IgD-negative memory B cell (primary cell): ENCODE measurements around the gene KRT13. TPM values are rescaled to one million over a fixed set of nuclear protein-coding genes. Genes with fewer than 3 reads are reported as not detected.
A peak's percentile ranks its signal among the peaks of the same experiment; 100 is the strongest.

Experiments
- H3K27ac Mint-ChIP-seq, 3 donors: one replicate each; pipeline ENCODE4 v1.8.0; 2020 to 2022; ENCODE audit warnings: mild to moderate bottlenecking in 3 of 3, mixed read lengths in 3 of 3, moderate library complexity in 1 of 3
- H3K27me3 Mint-ChIP-seq: one replicate; pipeline ENCODE4 v1.8.0; 2021; ENCODE audit warnings: mixed read lengths
- H3K36me3 Mint-ChIP-seq: one replicate; pipeline ENCODE4 v1.8.0; 2020; ENCODE audit warnings: mild to moderate bottlenecking, mixed read lengths
- H3K4me1 Mint-ChIP-seq, 3 donors: one replicate each; pipeline ENCODE4 v1.8.0; 2020 to 2022; ENCODE audit warnings: mixed read lengths in 3 of 3, mild to moderate bottlenecking in 1 of 3
- H3K4me3 Mint-ChIP-seq, 4 donors: one replicate each; pipeline ENCODE4 v1.8.0; 2020 to 2022; ENCODE audit warnings: mild to moderate bottlenecking in 4 of 4, mixed read lengths in 4 of 4, moderate library complexity in 3 of 4
- H3K9me3 Mint-ChIP-seq, 3 donors: one replicate each; pipeline ENCODE4 v1.8.0; 2020 to 2021; ENCODE audit warnings: mixed read lengths in 3 of 3, mild to moderate bottlenecking in 1 of 3
- polyA plus RNA-seq: library from polyadenylated mRNA; unstranded; fragments of 300-500 nt; fragmentation: Illumina TruSeq; gene quantifications from one replicate; pipeline ENCODE4 v1.2.3, GENCODE V29; 2021

KRT13 gene
- not detected for polyA plus RNA-seq

GRCh38 chr17:41505007-41505808 lies at the start of gene KRT13:
TSS of gene KRT13 (minus strand) at chr17:41505612. CDS start at chr17:41505550, 62 bp downstream.
- Mint-ChIP-seq H3K27me3 (peaks cover 3% of the 10 kb centered on the region), H3K4me3 (peak within 1 kb of the TSS in 1 of 4 donors; percentile 33), H3K9me3 (no peaks in the 10 kb centered on the region), H3K27ac (no peak within 1 kb of the TSS), H3K4me1 (no peaks in the 10 kb centered on the region), H3K36me3 (no peaks in the 10 kb centered on the region)

DNA sequence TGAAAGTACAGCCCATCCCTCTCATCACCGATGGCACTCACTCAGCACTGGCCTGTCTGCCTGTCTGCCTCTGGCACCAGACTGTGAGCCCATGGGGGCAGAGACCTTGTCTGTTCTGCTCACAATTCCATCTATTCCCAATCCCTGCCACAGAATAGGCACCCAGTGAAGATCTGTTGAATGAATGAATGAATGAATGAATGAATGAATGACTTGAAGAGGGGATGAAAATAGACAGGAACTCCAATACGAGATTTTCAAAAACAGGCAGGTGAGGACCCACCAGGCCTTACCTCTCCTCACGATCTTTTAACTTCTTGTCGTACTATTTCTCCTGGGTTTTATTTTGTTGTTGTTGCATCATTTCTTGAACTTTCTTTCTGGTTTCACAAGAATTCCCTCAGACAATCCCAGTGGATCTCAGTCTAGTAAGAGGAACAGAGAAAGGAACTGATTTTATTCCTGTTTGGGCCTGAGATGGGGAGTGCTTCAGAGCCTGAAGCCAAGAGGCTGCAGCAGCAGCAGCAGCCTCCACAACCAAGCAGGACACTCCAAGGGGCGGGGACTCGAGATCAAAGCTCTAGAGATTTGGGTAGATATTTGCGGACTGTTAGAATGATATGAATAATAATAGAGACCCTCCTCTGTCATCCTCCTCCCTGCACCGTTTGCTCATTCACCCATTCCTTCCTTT lies 48.7 kb upstream of the KRT13 start:
- Mint-ChIP-seq H3K36me3 (peaks cover 2% of the 10 kb centered on the region), H3K4me3 (no peak overlapping the region), H3K27me3 (peaks cover 23% of the 10 kb centered on the region), H3K4me1 (peaks cover 2 to 4% (median 2%) of the 10 kb centered on the region in 3 donors), H3K9me3 (no peaks in the 10 kb centered on the region), H3K27ac (no peak overlapping the region)

- Mint-ChIP-seq H3K27me3 (peaks cover 22% of the 10 kb centered on the region), H3K27ac (no peak overlapping the region), H3K4me3 (no peak overlapping the region), H3K9me3 (no peaks in the 10 kb centered on the region), H3K4me1 (peaks cover 3 to 7% (median 5%) of the 10 kb centered on the region in 3 donors), H3K36me3 (peaks cover 2% of the 10 kb centered on the region)
Measured at GRCh38 chr17:41553176-41553575, 47.8 kb upstream of the KRT13 start.

DNA sequence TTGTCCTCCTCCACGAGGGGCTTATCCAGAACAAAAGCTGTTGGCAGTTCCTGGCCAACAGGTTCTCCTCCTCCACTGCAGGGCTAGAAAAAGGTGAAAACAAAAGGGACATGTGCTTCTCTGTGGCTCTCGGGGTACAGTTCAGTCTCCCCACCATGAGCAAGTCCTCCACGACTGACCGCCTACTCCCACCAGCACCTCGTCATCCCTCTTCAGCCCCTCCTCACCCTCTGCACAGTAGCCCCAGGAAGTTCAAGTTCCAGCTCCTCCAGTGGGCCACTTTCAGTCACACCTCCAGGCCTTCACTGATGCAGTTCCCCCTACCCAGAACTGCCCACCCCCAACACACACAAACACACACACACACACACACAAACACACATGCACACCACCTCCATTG lies 47.0 kb upstream of the KRT13 start:
- peaks cover 3% of the 10 kb centered on the region for H3K36me3 Mint-ChIP-seq
- no peaks in the 10 kb centered on the region for H3K9me3 Mint-ChIP-seq
- no peak overlapping the region for H3K4me3 Mint-ChIP-seq
- H3K27ac Mint-ChIP-seq = no peak overlapping the region
- H3K4me1 Mint-ChIP-seq = peaks cover 4 to 7% (median 5%) of the 10 kb centered on the region in 3 donors
- peaks cover 28% of the 10 kb centered on the region for H3K27me3 Mint-ChIP-seq

DNA sequence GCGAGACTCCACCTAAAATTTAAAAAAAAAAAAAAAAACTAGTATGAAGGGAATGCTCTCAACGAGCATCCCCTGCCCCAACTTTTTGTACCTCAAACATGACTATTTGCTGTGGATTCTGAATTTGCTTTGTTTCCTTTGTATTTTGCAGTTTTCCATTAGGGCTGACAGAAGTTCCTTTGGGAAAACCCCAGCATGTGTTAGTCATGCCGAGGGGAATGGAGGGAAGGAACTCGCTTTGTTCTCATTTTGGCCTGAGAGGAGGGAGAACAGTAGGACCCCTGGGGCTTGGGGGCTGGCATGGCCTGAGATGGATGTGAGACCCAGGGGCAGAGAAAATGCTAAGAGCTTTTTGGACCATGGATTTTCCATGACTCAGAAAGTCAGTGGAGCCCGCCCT lies 46.0 kb upstream of the KRT13 start:
- Mint-ChIP-seq H3K9me3 (peaks cover 0 to 2% (median 0%) of the 10 kb centered on the region in 3 donors), H3K4me1 (peaks cover 4 to 7% (median 5%) of the 10 kb centered on the region in 3 donors), H3K27me3 (peaks cover 30% of the 10 kb centered on the region), H3K36me3 (peaks cover 4% of the 10 kb centered on the region), H3K27ac (no peak overlapping the region), H3K4me3 (no peak overlapping the region)

- Mint-ChIP-seq H3K9me3 (peaks cover 0 to 3% (median 0%) of the 10 kb centered on the region in 3 donors), H3K4me1 (peaks cover 4 to 7% (median 5%) of the 10 kb centered on the region in 3 donors), H3K4me3 (peak overlapping the region in 1 of 4 donors; percentile 68), H3K27me3 (peaks cover 23% of the 10 kb centered on the region), H3K27ac (no peak overlapping the region), H3K36me3 (peaks cover 4% of the 10 kb centered on the region)
Measured at GRCh38 chr17:41549596-41550039, 44.2 kb upstream of the KRT13 start.

DNA sequence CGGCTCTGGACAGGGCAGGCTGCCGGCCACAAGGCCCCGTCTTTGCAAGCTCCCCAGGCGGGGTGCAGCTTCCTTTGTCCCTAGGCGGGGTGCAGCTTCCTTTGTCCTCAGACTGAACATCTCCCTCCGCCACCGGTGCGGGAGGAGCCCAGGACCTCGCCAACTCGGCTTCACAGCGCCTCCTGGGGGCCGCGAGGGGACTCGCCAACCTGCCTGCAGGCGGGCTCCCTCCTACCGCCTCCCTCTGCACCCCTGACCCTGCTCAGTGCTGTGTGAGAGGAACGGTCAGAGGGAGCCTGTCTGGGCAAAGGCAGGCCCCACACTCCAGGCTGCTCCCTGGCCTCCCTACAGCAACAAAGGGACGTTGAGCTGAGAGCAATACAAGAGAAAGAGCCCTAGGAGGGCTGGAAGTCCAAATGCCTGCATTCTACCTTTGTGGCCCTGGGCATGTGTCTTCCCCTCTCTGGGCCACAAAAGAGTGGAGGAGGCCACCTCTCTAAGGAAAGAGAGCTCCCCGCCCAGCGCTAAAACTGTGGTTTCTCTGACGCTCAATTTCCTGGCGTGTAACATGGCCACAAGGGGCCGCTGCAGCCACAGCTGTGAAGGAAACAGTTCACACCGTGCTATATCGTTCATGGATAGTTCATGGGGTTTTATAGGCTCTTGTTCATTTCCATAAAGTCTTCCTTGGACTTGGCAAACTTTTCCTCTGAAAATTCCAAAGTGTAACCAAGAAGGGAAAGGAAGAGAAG lies 43.6 kb upstream of the KRT13 start:
- H3K4me3 Mint-ChIP-seq = peak overlapping the region in 2 of 4 donors; percentile 25 to 88
- H3K27ac Mint-ChIP-seq = no peak overlapping the region
- peaks cover 21% of the 10 kb centered on the region for H3K27me3 Mint-ChIP-seq
- H3K4me1 Mint-ChIP-seq = peaks cover 4 to 7% (median 5%) of the 10 kb centered on the region in 3 donors
- peaks cover 0 to 3% (median 0%) of the 10 kb centered on the region in 3 donors for H3K9me3 Mint-ChIP-seq
- H3K36me3 Mint-ChIP-seq = peaks cover 2% of the 10 kb centered on the region

- H3K4me3 Mint-ChIP-seq = no peak overlapping the region
- no peak overlapping the region for H3K27ac Mint-ChIP-seq
- peaks cover 18% of the 10 kb centered on the region for H3K27me3 Mint-ChIP-seq
- H3K36me3 Mint-ChIP-seq = peaks cover 2% of the 10 kb centered on the region
- H3K9me3 Mint-ChIP-seq = peaks cover 0 to 3% (median 0%) of the 10 kb centered on the region in 3 donors
- H3K4me1 Mint-ChIP-seq = peaks cover 4 to 7% (median 5%) of the 10 kb centered on the region in 3 donors
Measured at GRCh38 chr17:41547921-41548843, 42.8 kb upstream of the KRT13 start.

DNA sequence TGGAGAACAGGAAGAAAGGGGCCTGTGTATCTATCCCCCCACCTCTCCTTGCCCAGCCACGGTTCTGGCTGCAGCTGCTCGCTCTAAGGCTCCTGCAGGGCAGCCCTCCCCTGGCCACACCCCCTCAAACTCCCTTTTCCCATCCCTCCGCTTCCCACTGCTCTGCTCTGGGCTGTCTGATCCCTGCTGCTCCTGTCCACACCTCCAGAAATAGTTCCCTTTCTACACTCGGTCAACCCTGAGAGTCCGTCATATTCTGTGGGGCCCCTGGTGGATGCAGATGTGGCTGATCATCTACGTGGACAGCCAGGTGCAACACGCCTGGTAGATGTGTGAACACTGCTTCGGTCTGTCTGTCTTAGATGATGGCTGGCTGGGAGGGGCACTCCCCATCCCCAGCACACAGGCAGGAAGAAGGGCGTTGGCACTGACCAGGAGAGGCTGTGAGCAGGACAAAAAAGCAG lies 42.0 kb upstream of the KRT13 start:
- Mint-ChIP-seq H3K36me3 (peaks cover 2% of the 10 kb centered on the region), H3K27me3 (peaks cover 18% of the 10 kb centered on the region), H3K4me1 (peaks cover 4 to 7% (median 5%) of the 10 kb centered on the region in 3 donors), H3K27ac (no peak overlapping the region), H3K4me3 (no peak overlapping the region), H3K9me3 (peaks cover 0 to 3% (median 0%) of the 10 kb centered on the region in 3 donors)

DNA sequence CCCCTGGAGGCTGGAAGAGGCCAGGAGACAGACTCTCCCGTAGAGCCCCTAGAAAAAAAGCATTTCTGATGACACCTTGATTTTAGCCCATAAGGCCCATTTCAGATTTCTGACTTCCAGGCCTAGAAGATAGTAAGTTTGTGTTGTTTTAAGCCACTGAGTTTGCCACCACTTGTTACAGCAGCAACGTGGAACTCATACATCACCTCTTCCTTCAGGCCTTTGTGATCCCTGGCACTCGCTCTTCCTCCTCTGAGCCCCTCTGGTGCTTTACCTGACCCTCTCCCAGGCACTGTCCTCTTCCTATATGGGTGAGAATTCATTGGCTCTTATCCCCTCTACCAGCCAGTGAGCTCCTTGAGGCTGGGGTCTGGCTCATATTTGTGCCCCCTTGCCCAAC lies 41.4 kb upstream of the KRT13 start:
- Mint-ChIP-seq H3K27ac (no peak overlapping the region), H3K4me1 (peaks cover 4 to 7% (median 5%) of the 10 kb centered on the region in 3 donors), H3K4me3 (no peak overlapping the region), H3K27me3 (peaks cover 18% of the 10 kb centered on the region), H3K9me3 (peaks cover 0 to 3% (median 0%) of the 10 kb centered on the region in 3 donors), H3K36me3 (peaks cover 2% of the 10 kb centered on the region)

GRCh38 chr17:41545829-41546410 lies 40.5 kb upstream of the KRT13 start:
- peaks cover 0 to 3% (median 0%) of the 10 kb centered on the region in 3 donors for H3K9me3 Mint-ChIP-seq
- peaks cover 16% of the 10 kb centered on the region for H3K27me3 Mint-ChIP-seq
- H3K4me1 Mint-ChIP-seq = peaks cover 4 to 7% (median 5%) of the 10 kb centered on the region in 3 donors
- no peak overlapping the region for H3K4me3 Mint-ChIP-seq
- H3K27ac Mint-ChIP-seq = no peak overlapping the region
- peaks cover 2% of the 10 kb centered on the region for H3K36me3 Mint-ChIP-seq

- Mint-ChIP-seq H3K27me3 (peaks cover 16% of the 10 kb centered on the region), H3K36me3 (peaks cover 2% of the 10 kb centered on the region), H3K27ac (no peak overlapping the region), H3K4me1 (peaks cover 4 to 7% (median 5%) of the 10 kb centered on the region in 3 donors), H3K9me3 (peaks cover 0 to 3% (median 0%) of the 10 kb centered on the region in 3 donors), H3K4me3 (no peak overlapping the region)
Measured at GRCh38 chr17:41544935-41545334, 39.5 kb upstream of the KRT13 start.

GRCh38 chr17:41544491-41544892 lies 39.1 kb upstream of the KRT13 start:
- Mint-ChIP-seq H3K36me3 (peaks cover 2% of the 10 kb centered on the region), H3K9me3 (peaks cover 0 to 3% (median 0%) of the 10 kb centered on the region in 3 donors), H3K4me1 (peaks cover 4 to 6% (median 5%) of the 10 kb centered on the region in 3 donors), H3K27ac (no peak overlapping the region), H3K27me3 (peaks cover 16% of the 10 kb centered on the region), H3K4me3 (no peak overlapping the region)
